ENCODE measurements around the gene REST.

The REST gene

GRCh38 chr4:56995525-56995924 lies 87.8 kb downstream of the REST start:
- TF ChIP-seq, protein P1, sequence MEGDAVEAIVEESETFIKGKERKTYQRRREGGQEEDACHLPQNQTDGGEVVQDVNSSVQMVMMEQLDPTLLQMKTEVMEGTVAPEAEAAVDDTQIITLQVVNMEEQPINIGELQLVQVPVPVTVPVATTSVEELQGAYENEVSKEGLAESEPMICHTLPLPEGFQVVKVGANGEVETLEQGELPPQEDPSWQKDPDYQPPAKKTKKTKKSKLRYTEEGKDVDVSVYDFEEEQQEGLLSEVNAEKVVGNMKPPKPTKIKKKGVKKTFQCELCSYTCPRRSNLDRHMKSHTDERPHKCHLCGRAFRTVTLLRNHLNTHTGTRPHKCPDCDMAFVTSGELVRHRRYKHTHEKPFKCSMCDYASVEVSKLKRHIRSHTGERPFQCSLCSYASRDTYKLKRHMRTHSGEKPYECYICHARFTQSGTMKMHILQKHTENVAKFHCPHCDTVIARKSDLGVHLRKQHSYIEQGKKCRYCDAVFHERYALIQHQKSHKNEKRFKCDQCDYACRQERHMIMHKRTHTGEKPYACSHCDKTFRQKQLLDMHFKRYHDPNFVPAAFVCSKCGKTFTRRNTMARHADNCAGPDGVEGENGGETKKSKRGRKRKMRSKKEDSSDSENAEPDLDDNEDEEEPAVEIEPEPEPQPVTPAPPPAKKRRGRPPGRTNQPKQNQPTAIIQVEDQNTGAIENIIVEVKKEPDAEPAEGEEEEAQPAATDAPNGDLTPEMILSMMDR (conservative IDR thresholded peaks at IDR 0.05; ENCODE audit: low read depth, low read length): no peak
- DNase-seq (ENCODE audit: low read depth): peak; percentile 96
- no peak overlapping the region for H3K4me3 ChIP-seq (ENCODE audit: low read length)

GRCh38 chr4:56999751-57000150 lies 92.1 kb downstream of the REST start:
- TF ChIP-seq, protein P1 (conservative IDR thresholded peaks at IDR 0.05; ENCODE audit: low read depth, low read length): no peak
- no peak overlapping the region for H3K4me3 ChIP-seq (ENCODE audit: low read length)
- no peak for DNase-seq (ENCODE audit: low read depth)

DNA sequence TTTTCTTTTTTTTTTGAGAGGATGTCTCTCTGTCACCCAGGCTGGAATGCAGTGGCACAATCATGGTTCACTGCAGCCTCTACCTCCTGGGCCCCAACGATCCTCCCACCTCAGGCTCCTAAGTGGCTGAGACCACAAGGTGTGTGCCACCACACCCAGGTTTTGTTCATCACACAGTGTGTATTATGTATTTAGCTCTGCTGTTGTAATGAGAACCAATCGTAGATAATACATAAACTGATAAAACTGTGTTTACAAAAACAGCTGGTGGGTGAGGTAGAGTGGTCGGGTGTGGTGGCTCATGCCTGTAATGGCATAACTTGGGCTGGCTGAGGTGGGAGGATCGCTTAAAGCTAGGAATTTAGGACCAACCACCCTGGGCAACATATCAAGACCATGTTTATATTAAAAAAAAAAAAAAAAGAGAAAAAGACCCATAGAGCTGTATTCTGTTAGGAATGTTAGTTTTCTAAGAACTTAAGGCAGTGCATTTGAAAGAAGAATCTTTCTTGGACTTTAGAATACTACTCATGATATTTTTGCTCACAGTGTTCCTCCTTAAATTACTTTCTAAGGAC lies 105.9 kb downstream of the REST start:
- TF ChIP-seq, protein P1 (conservative IDR thresholded peaks at IDR 0.05; ENCODE audit: low read depth, low read length): no peak
- H3K4me3 ChIP-seq (ENCODE audit: low read length): no peak overlapping the region
- no peak for DNase-seq (ENCODE audit: low read depth)
